SW480 (cell line): ENCODE data around the gene FHOD3.
"Not testable (repeated sequence)": the region's sequence is repeated elsewhere in the genome, so short reads cannot be mapped to it uniquely, and the experiment has no call there.

Experiments
- DNase-seq: peaks from one replicate; pipeline ENCODE4 v3.0.0-alpha.2; 2016; ENCODE audit warnings: low spot score

FHOD3 gene

DNA sequence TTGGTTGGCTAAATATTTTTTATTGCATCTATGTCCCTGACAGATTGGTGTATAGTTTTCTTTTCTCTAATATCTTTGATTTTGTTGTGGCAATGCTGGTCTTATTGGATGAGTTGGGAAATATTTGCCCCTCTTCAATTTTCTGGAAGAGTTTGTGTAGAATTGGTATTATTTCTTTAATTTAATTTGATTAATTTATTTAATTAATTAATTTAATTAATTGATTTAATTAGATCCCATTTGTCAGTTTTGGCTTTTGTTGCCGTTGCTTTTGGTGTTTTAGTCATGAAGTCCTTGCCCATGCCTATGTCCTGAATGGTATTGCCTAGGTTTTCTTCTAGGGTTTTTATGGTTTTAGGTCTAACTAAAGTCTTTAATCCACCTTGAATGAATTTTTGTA, 253.8 kb downstream of the FHOD3 start:
- DNase-seq: not testable (repeated sequence)

DNA sequence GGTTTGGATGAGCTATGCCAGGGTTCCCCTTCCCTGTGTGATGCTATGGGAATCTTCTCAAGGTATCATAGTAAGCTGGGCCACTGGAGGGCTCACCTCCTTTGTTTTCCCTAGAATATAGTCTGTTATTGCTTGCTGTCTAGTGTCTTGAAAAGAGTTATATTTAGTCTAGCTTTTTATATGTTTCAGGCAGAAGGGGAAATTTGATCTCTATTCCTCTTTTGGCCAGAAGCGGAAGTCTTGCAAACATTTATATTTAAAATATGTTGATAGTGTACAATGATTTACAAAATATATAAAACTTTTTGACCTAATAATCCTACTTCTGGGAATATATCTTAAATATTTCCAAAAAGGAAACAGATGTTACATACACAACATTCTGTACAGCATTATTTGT, 260.7 kb downstream of the FHOD3 start:
- no peak for DNase-seq

DNA sequence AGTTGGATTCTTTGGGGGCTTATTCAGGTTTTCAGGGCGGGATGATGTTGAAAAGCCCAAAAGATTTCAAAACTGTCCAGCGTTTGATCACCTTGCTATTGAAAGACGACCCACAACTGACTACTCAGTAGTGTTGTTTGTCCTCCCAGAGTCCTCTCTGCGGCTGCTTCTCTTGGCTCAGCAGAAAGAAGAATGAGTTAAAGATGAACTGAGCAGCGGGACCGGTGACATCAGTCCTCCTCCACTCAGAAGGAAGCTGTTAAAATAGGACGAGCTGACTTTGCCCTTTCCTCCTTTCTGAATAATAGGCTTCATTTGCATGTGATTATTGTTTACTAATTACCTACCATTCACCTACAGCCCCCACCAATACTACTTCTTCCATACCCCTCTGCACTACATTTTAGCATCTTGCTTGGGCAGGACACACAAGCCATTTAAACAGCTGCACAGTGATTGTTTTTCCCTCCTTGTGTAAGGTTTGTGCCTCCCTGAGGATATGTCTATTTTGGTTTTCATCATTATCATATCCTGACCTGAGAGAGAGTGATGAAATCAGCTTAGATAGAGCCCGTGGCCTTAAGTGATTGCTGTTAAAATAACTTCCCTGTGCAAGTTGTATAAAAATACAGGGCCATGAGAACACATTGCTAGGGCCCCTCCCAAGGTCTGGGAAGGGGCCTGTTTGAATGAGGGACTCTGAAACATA, 261.8 kb downstream of the FHOD3 start:
- DNase-seq: no peak

DNA sequence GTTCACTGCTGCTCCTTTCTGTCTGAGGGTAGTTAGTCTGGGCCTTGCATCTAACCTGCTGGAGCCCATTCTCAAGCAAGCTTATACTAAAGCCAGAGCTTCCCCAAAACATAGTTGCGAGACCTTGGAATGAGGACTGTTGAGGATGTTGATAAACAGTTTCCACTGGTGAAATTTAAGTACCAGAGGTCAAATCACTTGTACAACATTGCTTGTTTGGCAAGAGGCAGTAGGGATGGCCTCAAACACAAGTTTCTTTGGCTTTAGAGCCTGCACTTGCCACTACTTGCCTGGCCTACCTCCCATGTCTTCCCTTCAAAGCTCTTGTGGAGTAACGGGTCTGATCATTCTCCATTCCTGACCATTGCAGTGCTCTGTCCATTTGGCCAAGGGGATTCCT, 262.7 kb downstream of the FHOD3 start:
- no peak for DNase-seq

DNA sequence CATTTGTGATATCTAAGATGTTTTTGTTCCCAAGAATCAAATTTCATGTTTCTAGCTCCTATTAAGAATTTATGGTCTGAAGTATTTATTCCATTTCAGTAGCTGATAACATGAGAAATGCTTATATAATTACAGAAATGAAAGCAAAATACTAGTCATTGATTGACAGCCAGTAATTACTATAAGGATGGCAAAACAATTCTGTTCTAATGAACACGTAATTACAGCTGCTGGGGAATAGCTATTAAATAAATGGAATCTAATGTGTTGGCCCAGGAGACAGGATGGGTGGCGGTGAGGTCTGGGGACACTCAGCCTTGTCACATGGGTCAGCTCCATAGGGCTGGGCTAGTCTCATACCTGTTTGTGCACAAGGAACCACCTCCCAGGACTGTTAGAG, 263.5 kb downstream of the FHOD3 start:
- no peak for DNase-seq

DNA sequence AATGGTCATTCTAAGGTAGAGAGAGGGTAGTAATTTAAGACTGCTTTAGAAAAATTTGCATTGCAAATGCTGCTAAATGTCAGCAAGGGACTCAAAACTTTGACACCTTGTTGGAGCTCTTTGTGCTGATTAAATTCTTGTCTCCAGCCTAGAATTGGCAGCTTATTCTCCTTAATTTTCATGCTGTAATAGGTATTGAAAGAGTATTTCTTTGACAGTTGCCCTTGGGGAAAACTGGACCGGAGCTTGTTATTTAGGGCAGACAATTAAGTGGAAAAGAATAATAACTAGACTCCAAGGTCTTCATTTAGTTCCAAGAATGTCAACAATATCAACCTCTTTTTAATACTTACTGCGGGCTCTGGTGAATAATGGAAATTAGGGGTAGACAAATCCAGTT, 267.3 kb downstream of the FHOD3 start:
- DNase-seq: no peak

DNA sequence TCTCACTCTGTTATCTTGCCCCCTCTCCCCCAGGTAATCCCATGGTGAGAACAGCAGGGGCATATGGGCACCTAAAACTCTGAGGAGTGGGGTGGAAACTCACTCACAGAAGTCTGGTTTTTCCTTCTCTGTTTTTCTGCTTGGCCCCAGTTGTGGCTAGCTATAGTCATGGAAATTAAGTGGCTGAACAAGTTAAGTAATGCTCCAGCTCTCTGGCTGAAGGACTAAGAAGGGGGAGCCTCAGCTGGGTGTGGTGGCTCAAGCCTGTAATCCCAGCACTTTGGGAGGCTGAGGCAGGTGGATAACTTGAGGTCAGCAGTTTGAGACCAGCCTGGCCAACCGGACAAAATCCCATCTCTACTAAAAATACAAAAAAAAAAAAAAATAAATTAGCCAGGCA, 270.3 kb downstream of the FHOD3 start:
- DNase-seq: no peak

DNA sequence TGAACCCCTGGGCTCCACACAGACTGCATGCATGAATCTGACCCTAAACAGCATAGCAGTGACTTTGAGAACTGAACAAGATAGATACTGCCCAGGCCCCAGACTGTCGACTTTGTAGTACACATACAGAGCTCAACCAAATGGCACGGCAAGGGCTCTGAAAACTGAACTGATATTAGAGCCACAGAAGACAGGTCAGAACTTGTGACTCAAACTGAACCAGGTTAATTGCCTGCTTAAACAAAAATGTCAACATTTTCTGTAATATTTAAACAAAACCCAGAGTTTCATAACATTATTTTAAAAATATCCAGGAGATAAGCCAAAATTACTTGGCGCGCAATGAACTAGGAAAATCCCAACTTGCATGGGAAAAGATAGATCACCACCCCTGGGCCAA, 271.0 kb downstream of the FHOD3 start:
- DNase-seq: no peak

DNA sequence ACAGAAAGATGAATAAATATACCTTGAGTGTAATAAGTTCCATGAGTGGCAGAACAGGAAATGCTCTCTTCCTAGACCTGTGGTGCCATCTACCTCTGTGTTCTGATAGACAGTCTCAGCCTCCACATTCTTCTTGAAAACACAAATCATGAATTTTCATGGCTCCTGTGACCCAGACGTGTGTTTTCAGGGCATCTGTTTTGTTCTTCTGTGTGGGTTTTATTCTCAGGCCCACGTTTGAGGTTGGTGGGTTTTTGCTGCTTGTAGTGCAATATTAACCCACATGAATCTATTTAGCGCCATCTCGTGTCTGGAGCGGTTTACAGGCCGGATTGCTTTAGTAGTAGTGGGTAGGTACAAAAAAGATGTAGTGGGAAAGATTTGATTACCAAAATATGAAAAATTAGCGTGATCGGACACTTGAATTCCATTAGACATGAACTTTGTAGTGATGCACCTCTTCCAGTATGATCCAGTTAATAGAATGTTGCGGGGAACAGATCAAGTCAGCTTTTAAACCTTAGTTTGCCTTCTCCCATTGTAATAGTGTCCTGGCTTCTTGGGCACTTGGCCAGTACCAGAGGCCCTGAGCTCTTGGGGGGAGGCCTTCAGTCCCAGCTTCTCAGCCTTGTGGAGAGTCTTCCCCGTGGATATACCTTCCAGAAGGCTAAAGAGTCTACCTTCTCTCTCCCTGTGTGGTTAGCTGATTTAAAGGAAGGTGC, 274.8 kb downstream of the FHOD3 start:
- peak; percentile 32 for DNase-seq

DNA sequence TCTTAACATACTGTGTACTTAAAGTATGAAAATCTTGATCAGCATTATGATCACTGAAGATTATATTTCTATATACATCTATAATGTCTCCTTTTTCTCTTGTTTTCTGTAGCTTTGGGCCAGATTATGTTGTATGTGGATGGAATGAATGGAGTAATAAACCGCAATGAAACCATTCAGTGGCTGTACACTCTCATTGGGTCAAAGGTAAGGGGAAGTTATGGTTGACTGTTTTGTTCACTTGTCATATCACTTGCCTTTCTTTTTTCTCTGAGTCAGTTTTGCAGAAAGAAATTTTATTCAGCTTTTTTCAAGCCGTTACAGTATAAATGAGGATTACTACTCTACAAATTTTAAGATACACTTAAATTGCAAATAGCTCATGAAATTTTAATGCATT, 278.8 kb downstream of the FHOD3 start:
- no peak for DNase-seq

DNA sequence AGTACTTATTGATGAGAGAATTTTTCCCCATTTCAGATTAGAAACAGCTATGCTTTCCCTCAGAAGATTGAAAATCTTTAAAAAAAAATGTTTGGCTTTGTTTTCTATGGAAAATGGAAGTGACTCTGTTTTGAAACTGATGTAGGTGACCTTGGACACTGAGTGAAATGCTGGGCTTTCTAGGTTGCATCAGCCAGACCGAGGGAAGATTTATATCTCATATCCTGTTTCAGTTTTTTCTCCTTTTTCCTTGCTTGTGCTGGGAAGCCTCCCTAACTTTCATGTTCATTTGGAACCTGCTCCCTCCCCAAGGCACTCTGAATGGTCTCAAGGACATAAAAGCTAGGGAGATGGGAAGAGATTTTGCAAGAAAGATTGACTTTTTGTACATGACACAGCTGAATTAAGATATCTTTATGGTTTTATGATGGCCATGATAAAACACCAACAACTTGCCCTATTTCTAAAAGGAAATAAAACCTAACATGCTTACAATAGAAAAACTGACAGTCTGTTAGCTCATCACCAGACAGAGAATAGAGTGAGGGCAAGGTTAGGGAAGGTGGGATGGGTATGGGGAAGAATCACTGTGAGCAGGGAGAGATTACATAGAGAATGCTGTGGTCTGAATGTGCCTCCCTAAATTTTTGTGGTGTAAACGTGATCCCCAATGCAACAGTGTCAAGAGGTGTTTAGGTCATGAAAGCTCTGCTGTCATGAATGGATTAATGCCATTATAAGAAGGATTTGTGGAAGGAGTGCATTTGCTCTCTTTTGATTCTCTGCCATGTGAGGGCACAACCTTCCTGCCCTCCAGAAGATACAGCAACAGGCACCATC, 281.6 kb downstream of the FHOD3 start:
- no peak for DNase-seq

DNA sequence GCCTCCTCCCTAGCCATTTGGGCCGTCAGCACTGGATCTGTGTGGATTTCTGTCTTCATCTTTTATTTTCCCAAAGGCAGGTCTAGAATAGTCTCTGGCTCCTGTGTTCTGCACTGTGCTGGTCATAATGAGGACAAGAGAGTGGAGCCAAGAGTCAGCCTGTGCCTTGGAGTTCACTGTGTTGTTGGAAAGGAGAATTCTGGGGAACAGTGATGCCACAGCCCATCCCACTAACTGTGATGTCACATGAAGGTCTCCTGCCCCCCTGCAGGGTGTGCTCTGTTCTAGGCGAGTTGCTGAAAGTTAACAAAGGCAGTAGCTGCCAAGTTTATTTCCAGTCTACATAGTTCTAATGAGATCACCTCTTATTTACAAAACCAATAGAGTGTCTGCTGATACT, 282.8 kb downstream of the FHOD3 start:
- no peak for DNase-seq

DNA sequence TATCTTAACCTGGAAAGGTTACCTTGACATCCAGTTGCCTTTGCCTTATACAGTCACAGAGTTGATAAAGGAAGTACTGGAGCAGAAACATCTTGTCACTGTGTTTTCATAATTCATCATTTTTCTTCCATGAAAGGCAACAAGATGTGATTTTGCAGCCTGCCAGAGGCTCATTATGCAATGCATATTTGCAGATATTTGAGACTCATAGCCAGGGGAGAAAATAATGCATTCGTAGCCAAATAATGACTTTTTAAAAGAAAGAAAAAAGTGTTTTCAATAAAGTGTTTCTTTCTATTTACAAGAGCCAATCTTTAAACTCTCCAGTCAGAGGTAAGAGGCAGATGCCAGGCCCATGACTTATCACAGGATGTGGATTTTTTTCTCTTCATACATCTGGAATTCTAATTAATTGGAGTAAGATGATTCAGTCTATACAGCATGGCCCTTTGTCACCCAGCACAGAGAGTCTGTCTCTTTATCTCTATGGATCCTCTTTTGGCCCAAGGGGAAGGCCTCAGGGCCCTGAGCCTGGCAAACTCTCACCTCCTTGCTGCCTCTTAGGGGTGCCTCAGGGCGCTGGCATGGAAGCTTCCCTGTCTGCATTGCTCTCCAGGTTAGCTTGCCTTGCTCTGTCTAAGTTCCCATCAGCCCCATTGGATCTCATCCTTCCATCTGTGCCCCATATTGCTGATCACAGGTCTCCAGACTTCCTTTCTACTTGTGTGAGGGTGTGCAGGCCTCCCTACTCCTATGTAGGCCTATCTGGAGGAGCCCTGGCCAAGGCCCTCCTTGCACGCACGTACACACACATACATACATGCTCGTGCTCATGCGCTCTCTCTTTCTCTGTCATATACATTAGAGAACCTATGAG, 283.6 kb downstream of the FHOD3 start:
- DNase-seq: peak; percentile 6

DNA sequence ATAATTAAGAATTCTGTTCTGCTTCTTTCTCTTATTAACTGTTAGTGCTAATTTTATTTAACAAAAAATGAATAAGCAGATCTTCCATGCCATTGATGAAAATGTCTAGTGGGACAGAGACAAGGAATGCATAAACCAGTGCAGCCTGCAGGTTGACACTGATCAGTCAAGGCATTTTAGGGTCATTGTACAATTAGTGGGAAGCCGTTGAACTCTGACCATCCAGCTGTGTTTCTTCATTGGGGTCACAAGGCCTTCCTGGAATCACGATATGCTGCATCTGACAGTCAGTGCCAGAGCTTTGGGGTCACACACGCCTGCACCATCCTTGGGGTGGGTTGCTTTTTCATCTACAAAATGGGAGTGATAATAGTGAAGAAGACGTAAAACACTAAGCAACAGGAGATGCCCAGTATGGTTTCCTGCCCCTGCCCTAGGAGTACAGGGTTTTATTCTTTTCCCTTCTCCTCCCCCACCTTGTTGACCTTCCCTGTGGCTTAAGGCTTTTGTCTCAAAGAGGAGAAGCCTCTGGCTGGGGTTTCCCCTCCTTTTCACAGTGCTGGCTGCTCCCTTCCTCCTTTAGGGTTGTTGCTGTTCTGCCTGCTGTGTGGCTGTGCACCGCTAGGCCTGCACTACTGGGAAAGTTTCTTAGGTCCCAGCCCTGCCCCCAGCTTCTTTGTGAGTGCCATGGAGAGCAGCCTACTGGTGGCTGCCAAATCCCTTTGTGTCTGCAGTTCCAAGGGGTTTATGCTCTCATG, 285.7 kb downstream of the FHOD3 start:
- no peak for DNase-seq

DNA sequence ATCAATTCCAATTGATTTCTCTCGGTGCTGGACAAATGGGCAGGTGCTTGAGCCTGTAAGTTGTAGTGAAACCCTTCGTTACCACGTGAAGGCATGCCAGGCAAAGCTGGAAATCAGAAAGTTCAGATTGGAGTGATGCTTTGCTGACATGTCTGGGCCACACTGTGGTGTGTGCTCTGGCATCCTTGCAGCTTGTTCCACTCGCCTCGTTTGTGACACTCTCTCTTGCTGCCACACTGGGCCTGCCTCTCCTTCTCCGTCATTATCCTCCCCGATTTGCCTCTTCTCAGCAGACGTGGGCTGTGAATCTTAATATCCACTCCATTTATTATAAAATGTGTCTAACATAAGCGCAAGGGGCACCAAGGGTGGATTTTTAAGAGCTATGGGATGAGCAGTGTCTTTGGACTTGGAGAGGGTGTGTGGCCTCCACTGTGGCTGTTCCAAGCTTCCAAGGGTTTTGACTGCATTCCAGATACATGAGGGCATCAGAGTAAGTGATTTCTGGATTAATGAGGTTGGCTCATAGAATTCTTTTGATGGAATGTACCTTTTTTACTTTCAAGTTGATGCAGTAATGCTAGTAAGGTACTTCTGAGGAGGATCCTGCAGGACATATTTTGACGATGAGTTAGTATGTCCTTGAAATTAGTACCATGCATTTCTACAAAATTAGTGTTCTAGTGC, 292.5 kb downstream of the FHOD3 start:
- no peak for DNase-seq

DNA sequence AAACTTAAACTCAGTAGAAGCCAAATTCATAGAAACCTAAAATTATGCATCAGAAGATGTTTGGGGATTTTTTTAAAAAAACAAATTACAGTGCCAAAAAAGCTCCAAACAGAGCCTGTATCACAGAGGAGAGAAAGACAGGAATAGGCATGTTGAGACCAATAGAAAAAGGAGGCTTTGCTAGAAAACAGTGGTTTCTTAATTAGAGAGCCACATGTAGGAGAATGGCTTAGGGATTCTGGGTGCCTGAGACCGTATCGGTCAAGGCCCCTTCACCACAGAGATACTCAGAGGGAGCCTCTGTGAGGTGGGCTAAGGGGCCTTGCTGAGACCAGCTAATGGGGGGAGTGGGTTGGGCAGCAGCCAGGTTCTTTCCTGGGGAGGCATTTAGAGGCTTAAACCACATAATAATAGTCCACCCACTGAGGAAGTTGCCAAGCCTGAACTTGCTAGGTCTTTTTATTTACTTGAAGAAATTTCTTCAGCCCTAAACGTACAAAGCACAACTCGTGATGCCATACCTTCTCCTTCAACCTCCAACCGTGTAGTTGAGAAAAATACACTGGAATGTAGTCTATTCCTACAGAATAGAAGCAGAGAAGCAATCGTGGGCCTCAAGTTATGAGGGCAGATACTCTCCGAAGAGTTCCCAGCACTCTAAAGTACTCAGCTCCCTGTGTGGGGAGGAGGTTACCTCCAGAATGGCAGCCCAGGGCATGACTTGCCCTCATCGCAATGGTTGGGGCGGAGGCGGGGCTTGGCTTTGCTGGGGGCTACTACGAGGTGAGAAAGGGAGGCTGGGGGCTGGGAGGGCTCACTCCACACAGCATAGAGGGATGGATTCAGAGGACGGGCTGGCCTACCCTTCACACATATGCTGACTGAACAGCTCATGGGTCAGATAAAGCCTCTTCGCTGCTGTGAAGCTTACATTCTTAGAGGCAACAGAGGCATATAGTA, 293.4 kb downstream of the FHOD3 start:
- no peak for DNase-seq

DNA sequence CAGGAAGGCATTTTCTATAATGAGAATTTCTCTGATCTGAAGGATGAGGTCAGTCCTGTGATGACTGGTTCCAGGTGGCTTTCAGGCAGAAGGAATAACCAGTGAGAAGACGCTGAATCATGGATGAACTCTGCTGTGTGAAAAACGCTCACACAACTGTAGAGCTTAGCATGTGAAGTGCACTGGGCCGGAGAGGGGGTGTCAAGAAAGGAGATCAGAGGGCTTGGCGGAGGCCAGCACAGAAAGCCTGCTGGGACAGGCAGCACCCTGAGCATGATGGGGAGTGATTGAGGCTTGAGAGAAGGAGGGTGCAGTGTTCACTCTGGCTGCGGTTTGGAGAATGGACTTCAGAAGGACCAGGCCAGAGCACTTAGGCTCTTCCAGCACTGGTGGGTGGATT, 294.8 kb downstream of the FHOD3 start:
- DNase-seq: no peak

DNA sequence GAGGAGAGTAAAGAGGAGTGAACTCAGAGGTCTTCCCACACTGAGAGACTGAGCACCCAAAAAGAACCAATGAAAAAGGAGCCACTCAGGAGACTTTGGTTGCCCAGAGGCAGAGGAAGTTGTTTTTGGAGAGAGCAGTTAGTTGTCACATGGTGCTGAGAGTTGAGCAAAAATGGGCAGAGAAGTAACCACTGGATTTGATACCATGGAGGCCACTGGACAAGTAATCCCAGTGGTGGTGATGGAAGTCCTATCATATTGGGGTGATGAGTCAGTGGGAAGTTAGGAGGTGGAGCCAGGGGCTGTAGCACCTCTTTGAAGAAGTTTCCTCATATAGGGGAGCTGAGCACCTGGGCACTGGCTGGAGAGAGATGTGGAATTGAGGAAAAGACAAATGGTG, 295.5 kb downstream of the FHOD3 start:
- DNase-seq: no peak

DNA sequence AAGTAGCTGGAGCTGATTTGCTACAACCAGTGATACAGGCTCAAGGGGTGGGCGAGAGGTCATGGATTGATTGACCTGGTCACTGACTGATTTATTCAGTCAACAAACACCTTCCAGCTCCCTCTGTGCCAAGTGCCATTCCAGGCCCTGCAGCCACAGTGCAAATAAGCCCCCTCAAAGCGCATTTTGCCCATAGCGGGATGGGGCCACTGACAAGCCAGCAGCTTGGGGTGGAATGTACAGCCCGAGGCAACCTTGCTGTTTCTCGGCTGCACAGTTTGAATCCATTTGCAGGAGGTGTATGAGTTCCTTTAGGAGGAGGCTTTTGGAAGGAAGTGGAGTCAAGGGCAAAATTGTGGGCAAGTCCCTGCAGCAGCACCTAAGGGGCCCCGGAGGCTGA, 296.1 kb downstream of the FHOD3 start:
- no peak for DNase-seq

DNA sequence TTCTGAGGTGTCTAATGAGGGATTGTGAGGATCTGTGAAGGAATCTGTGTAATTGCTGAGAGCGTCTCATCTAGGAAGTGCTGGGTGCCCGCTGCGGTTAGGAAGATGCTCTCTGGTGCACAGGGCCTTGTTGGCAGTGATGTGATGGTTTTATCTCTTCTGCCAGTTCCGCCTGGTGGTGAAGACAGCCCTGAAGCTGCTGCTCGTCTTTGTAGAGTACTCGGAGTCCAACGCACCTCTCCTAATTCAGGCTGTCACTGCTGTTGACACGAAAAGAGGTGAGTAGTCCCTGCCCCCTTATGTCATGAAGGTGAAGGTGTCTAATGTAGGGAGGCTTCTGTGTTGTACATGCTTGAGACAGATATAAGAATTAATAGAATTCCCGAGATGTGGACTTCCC, 297.1 kb downstream of the FHOD3 start:
- no peak for DNase-seq
